Glutamatergic neuron (in vitro differentiated cells): ENCODE measurements around the gene GGA2. TPM values are rescaled to one million over a fixed set of nuclear protein-coding genes. Genes with fewer than 3 reads are reported as not detected.

Experiments
- DNase-seq: peaks from one replicate; pipeline ENCODE4 v3.0.0; 2022
- H3K27ac Mint-ChIP-seq: one replicate; pipeline ENCODE4 v1.8.0; 2020; ENCODE audit warnings: mild to moderate bottlenecking, mixed read lengths, inconsistent platforms; ENCODE audit not compliant: unreplicated experiment
- H3K27me3 Mint-ChIP-seq: one replicate; pipeline ENCODE4 v1.8.0; 2020; ENCODE audit warnings: mild to moderate bottlenecking, moderate library complexity, mixed read lengths, inconsistent platforms; ENCODE audit not compliant: unreplicated experiment
- H3K36me3 Mint-ChIP-seq: one replicate; pipeline ENCODE4 v1.8.0; 2020; ENCODE audit warnings: mild to moderate bottlenecking, mixed read lengths, inconsistent platforms; ENCODE audit not compliant: unreplicated experiment
- H3K4me1 Mint-ChIP-seq: one replicate; pipeline ENCODE4 v1.8.0; 2020; ENCODE audit warnings: mild to moderate bottlenecking, low read depth, mixed read lengths, inconsistent platforms; ENCODE audit not compliant: unreplicated experiment
- H3K4me3 Mint-ChIP-seq: one replicate; pipeline ENCODE4 v1.8.0; 2020; ENCODE audit warnings: mild to moderate bottlenecking, mixed read lengths, inconsistent platforms; ENCODE audit not compliant: unreplicated experiment
- H3K9me3 Mint-ChIP-seq: one replicate; pipeline ENCODE4 v1.8.0; 2020; ENCODE audit warnings: mild to moderate bottlenecking, moderate library complexity, mixed read lengths, inconsistent platforms; ENCODE audit not compliant: unreplicated experiment
- CTCF ChIP-seq: fragments of 200-600 bp; sonication (generic); IDR thresholded peaks from one replicate; pipeline ENCODE4 v1.5.0; 2021; ENCODE audit not compliant: partially characterized antibody, unreplicated experiment
- total RNA-seq: library from RNA; stranded (reverse); fragmentation: NEBNext Ultra II Directional; extraction: Animal tissue kit (Norgen Biotek cat#: 25700); gene quantifications from one replicate; pipeline ENCODE4 v1.2.1, GENCODE V29; 2021; ENCODE audit not compliant: unreplicated experiment

Gene GGA2
- total RNA-seq, 1 donor from 2014 or later: 51.6 TPM

- H3K4me1 Mint-ChIP-seq: peaks cover 47% of the 10 kb centered on the region
- no peak for DNase-seq
- no peak overlapping the region for H3K27ac Mint-ChIP-seq
- peaks cover 10% of the 10 kb centered on the region for H3K9me3 Mint-ChIP-seq
- H3K4me3 Mint-ChIP-seq: no peak overlapping the region
- H3K36me3 Mint-ChIP-seq: no peaks in the 10 kb centered on the region
- H3K27me3 Mint-ChIP-seq: peaks cover 10% of the 10 kb centered on the region
- TF ChIP-seq CTCF: no peak
Measured at GRCh38 chr16:23500212-23500861, 10.0 kb downstream of the GGA2 start.

GRCh38 chr16:23499801-23500200 is 10.5 kb downstream of the GGA2 start:
- peaks cover 44% of the 10 kb centered on the region for H3K4me1 Mint-ChIP-seq
- peaks cover 10% of the 10 kb centered on the region for H3K9me3 Mint-ChIP-seq
- H3K4me3 Mint-ChIP-seq: no peak overlapping the region
- no peaks in the 10 kb centered on the region for H3K36me3 Mint-ChIP-seq
- TF ChIP-seq CTCF: no peak
- H3K27ac Mint-ChIP-seq: no peak overlapping the region
- no peak for DNase-seq
- H3K27me3 Mint-ChIP-seq: peaks cover 9% of the 10 kb centered on the region

- no peak for TF ChIP-seq CTCF
- no peak for DNase-seq
- H3K36me3 Mint-ChIP-seq: no peaks in the 10 kb centered on the region
- peaks cover 8% of the 10 kb centered on the region for H3K27me3 Mint-ChIP-seq
- H3K4me3 Mint-ChIP-seq: no peak overlapping the region
- H3K4me1 Mint-ChIP-seq: peaks cover 39% of the 10 kb centered on the region
- H3K9me3 Mint-ChIP-seq: peaks cover 10% of the 10 kb centered on the region
- H3K27ac Mint-ChIP-seq: no peak overlapping the region
Measured at GRCh38 chr16:23498863-23499262, 11.4 kb downstream of the GGA2 start.

- H3K4me1 Mint-ChIP-seq: peaks cover 32% of the 10 kb centered on the region
- DNase-seq: no peak
- no peaks in the 10 kb centered on the region for H3K36me3 Mint-ChIP-seq
- no peak overlapping the region for H3K4me3 Mint-ChIP-seq
- peaks cover 4% of the 10 kb centered on the region for H3K9me3 Mint-ChIP-seq
- TF ChIP-seq CTCF: no peak
- peaks cover 4% of the 10 kb centered on the region for H3K27me3 Mint-ChIP-seq
- H3K27ac Mint-ChIP-seq: peak overlapping the region; percentile 11
Measured at GRCh38 chr16:23497543-23497868, 12.8 kb downstream of the GGA2 start.

- Mint-ChIP-seq H3K27ac (peak overlapping the region; percentile 11), H3K36me3 (no peaks in the 10 kb centered on the region), H3K9me3 (no peaks in the 10 kb centered on the region), H3K27me3 (peaks cover 2% of the 10 kb centered on the region), H3K4me1 (peaks cover 27% of the 10 kb centered on the region), H3K4me3 (no peak overlapping the region)
- no peak for DNase-seq
- no peak for TF ChIP-seq CTCF
Measured at GRCh38 chr16:23496821-23497542, 13.3 kb downstream of the GGA2 start.
